T-helper 1 cell treated with Interleukin-12 subunit alpha and Interleukin-12 subunit beta and Interleukin-4 antibody, amounts not matched to agents 30 μg/mL and 1 μg/mL, for 36 hours (primary cell): ENCODE measurements around the gene KLF6.

Source experiments
- H3K27ac Mint-ChIP-seq: one replicate; pipeline ENCODE4 v1.8.0; 2021; ENCODE audit warnings: mild to moderate bottlenecking, mixed read lengths
- H3K27me3 Mint-ChIP-seq: one replicate; pipeline ENCODE4 v1.8.0; 2021; ENCODE audit warnings: low read depth, mixed read lengths
- H3K36me3 Mint-ChIP-seq: one replicate; pipeline ENCODE4 v1.8.0; 2021; ENCODE audit warnings: low read depth, mixed read lengths
- H3K4me1 Mint-ChIP-seq: one replicate; pipeline ENCODE4 v1.8.0; 2021; ENCODE audit warnings: low read depth, mixed read lengths
- H3K4me3 Mint-ChIP-seq: one replicate; pipeline ENCODE4 v1.8.0; 2021; ENCODE audit warnings: mild to moderate bottlenecking, moderate library complexity, mixed read lengths
- H3K9me3 Mint-ChIP-seq: one replicate; pipeline ENCODE4 v1.8.0; 2021; ENCODE audit warnings: mixed read lengths

The KLF6 gene

GRCh38 chr10:3820255-3820654, 35.2 kb upstream of the KLF6 start:
- Mint-ChIP-seq H3K36me3 (peaks cover 2% of the 10 kb centered on the region), H3K27ac (no peak overlapping the region), H3K9me3 (no peaks in the 10 kb centered on the region), H3K4me3 (no peak overlapping the region), H3K4me1 (peaks cover 6% of the 10 kb centered on the region), H3K27me3 (no peaks in the 10 kb centered on the region)

GRCh38 chr10:3816995-3817394, 32.0 kb upstream of the KLF6 start:
- Mint-ChIP-seq H3K36me3 (peaks cover 2% of the 10 kb centered on the region), H3K27ac (no peak overlapping the region), H3K4me3 (no peak overlapping the region), H3K27me3 (no peaks in the 10 kb centered on the region), H3K4me1 (peaks cover 19% of the 10 kb centered on the region), H3K9me3 (no peaks in the 10 kb centered on the region)

- Mint-ChIP-seq H3K4me1 (peaks cover 33% of the 10 kb centered on the region), H3K27ac (peak overlapping the region; percentile 8), H3K36me3 (peaks cover 2% of the 10 kb centered on the region)
These were observed 29.8 kb upstream of the KLF6 start for GRCh38 chr10:3814838-3815220.

GRCh38 chr10:3813986-3814837, 29.2 kb upstream of the KLF6 start:
- H3K4me3 Mint-ChIP-seq, result no peak overlapping the region
- H3K9me3 Mint-ChIP-seq, result no peaks in the 10 kb centered on the region
- H3K36me3 Mint-ChIP-seq, result peaks cover 2% of the 10 kb centered on the region
- no peaks in the 10 kb centered on the region for H3K27me3 Mint-ChIP-seq
- H3K27ac Mint-ChIP-seq, result peak overlapping the region; percentile 8
- peaks cover 39% of the 10 kb centered on the region for H3K4me1 Mint-ChIP-seq

More at GRCh38 chr10:3814838-3815220, 29.8 kb upstream of the KLF6 start:
- no peaks in the 10 kb centered on the region for H3K9me3 Mint-ChIP-seq
- H3K4me3 Mint-ChIP-seq, result no peak overlapping the region
- no peaks in the 10 kb centered on the region for H3K27me3 Mint-ChIP-seq

DNA sequence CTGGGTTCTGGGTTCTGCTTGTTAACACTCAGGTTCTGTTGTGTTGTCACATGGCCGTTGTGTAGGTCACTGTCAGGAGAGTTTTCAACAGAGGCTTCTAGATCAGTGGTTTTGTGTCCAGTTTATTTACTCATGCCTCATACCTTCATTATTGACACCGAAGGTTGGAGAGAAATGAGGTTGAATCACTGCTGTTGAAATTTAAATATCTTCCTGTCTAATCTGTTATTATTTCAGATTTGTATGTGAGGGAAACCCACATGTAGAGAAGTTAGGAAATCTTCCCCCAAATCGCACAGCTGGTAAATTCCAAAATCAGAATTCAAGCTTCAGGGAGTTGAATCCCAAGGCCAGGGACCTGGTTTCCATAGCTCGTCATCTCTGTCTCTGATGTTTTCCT, 28.3 kb upstream of the KLF6 start:
- no peak overlapping the region for H3K27ac Mint-ChIP-seq
- H3K27me3 Mint-ChIP-seq, result no peaks in the 10 kb centered on the region
- H3K4me3 Mint-ChIP-seq, result no peak overlapping the region
- peaks cover 49% of the 10 kb centered on the region for H3K4me1 Mint-ChIP-seq
- peaks cover 2% of the 10 kb centered on the region for H3K36me3 Mint-ChIP-seq
- no peaks in the 10 kb centered on the region for H3K9me3 Mint-ChIP-seq

DNA sequence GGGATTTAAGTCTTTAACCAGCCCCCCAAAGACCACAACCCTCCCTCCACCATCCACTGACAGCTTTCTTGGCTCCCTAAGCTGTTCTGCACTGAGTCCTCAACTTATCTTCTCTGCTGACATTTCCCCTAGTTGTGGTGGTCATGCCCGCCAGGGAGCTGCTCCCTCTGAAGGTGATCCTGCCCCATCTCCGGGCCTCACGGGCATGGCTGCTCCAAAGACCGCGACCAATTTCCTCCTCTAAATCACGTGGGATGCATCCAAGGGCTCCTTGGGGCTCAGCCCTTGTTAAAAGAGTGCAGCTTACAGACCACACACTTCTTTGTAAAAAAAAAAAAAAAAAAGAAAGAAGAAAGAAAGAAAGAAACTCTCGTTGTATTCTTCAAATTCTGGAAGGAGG, 27.1 kb upstream of the KLF6 start:
- H3K9me3 Mint-ChIP-seq, result no peaks in the 10 kb centered on the region
- H3K4me3 Mint-ChIP-seq, result peak overlapping the region; percentile 15
- no peaks in the 10 kb centered on the region for H3K36me3 Mint-ChIP-seq
- no peaks in the 10 kb centered on the region for H3K27me3 Mint-ChIP-seq
- peak overlapping the region; percentile 98 for H3K27ac Mint-ChIP-seq
- peaks cover 59% of the 10 kb centered on the region for H3K4me1 Mint-ChIP-seq

DNA sequence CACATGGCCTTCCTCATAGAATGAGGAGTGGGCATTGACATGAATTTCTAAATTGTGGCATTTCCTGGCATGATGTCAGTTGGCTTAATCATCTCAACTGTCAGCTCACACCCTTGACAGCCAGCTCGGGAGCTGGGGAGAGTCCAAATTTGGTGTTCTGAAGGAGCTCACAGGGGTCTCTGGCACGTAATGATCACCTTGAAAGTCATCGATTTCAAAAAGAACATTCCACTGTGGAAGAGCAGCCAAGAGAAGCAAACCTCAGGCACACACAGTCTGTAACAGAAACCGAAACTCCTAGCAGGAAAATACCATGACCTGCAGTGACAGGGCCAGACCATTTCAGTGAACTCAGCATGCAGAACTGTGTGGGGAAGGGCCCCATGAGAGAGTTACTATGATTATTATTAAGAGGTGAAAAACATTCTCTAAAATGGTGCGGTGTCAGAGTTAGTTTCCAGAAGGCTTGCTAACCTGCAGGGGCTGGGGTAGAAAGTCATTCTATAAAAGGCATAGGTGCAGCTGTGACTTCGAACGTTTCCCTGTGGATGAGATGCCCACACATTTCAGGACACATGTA, 26.4 kb upstream of the KLF6 start:
- Mint-ChIP-seq H3K36me3 (no peaks in the 10 kb centered on the region), H3K27me3 (no peaks in the 10 kb centered on the region), H3K27ac (peak overlapping the region; percentile 98), H3K9me3 (no peaks in the 10 kb centered on the region), H3K4me1 (peaks cover 66% of the 10 kb centered on the region), H3K4me3 (peak overlapping the region; percentile 59)

- Mint-ChIP-seq H3K4me1 (peaks cover 77% of the 10 kb centered on the region), H3K36me3 (no peaks in the 10 kb centered on the region), H3K27ac (peak overlapping the region; percentile 98), H3K9me3 (no peaks in the 10 kb centered on the region), H3K27me3 (no peaks in the 10 kb centered on the region), H3K4me3 (peak overlapping the region; percentile 5)
These were observed 23.7 kb upstream of the KLF6 start for GRCh38 chr10:3808689-3809199.

- no peaks in the 10 kb centered on the region for H3K27me3 Mint-ChIP-seq
- no peaks in the 10 kb centered on the region for H3K36me3 Mint-ChIP-seq
- H3K4me3 Mint-ChIP-seq, result peak overlapping the region; percentile 58
- H3K27ac Mint-ChIP-seq, result peak overlapping the region; percentile 98
- no peaks in the 10 kb centered on the region for H3K9me3 Mint-ChIP-seq
- peaks cover 78% of the 10 kb centered on the region for H3K4me1 Mint-ChIP-seq
These were observed 23.0 kb upstream of the KLF6 start for GRCh38 chr10:3807928-3808496.

GRCh38 chr10:3807211-3807927, 22.4 kb upstream of the KLF6 start:
- Mint-ChIP-seq H3K27me3 (no peaks in the 10 kb centered on the region), H3K27ac (peak overlapping the region; percentile 98), H3K9me3 (no peaks in the 10 kb centered on the region), H3K4me1 (peaks cover 78% of the 10 kb centered on the region), H3K36me3 (no peaks in the 10 kb centered on the region), H3K4me3 (peak overlapping the region; percentile 58)

GRCh38 chr10:3806603-3807002, 21.6 kb upstream of the KLF6 start:
- no peaks in the 10 kb centered on the region for H3K9me3 Mint-ChIP-seq
- H3K27ac Mint-ChIP-seq, result peak overlapping the region; percentile 98
- no peaks in the 10 kb centered on the region for H3K27me3 Mint-ChIP-seq
- peak overlapping the region; percentile 58 for H3K4me3 Mint-ChIP-seq
- peaks cover 72% of the 10 kb centered on the region for H3K4me1 Mint-ChIP-seq
- no peaks in the 10 kb centered on the region for H3K36me3 Mint-ChIP-seq

DNA sequence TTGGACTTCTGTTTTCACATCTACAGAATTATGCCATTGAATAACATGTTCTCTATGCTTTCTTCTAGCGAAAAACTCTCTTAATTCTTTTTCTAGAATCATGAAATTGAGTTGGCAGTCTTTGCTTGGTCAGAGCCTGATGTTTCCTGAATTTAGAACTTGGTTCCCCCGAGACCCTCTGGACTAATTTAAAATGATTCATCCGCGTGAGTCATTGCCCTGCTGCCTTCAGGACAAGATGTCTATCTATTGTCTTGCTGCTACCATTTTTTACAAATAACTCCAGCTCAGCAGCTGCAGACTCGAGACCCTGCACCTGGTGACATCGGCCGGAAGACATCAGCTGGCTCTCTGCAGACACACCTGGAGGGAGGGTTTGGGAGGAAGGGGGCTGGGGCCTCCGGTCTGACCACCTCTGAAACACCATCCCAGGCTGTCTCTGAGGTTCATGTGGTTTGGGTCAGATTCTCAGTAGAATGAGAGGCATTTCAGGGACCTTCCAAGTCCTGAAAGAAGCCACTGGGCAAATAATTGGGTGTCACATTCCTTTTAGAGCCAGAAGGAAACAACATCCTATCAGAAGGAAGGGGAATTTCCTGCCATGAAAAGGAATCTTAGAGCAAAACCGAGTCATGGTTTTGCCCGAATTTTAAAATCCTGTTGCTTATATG, 20.9 kb upstream of the KLF6 start:
- Mint-ChIP-seq H3K4me3 (peak overlapping the region; percentile 45), H3K9me3 (no peaks in the 10 kb centered on the region), H3K27ac (peak overlapping the region; percentile 98), H3K4me1 (peaks cover 66% of the 10 kb centered on the region), H3K36me3 (no peaks in the 10 kb centered on the region), H3K27me3 (no peaks in the 10 kb centered on the region)

GRCh38 chr10:3805201-3805790, 20.3 kb upstream of the KLF6 start:
- Mint-ChIP-seq H3K4me1 (peaks cover 68% of the 10 kb centered on the region), H3K9me3 (no peaks in the 10 kb centered on the region), H3K27me3 (no peaks in the 10 kb centered on the region), H3K36me3 (no peaks in the 10 kb centered on the region), H3K27ac (peak overlapping the region; percentile 98), H3K4me3 (peak overlapping the region; percentile 67)
